Keratinocyte (primary cell): ENCODE results near the gene FNDC3B.

Experiments
- CTCF ChIP-seq, 3 experiments: IDR thresholded peaks in 1 of 3; conservative IDR thresholded peaks in 1 of 3; optimal IDR thresholded peaks in 1 of 3; 2 replicates in 2 of 3; 3 replicates in 1 of 3; pipeline versions ENCODE3 to v1.5.1; 2011; ENCODE audit warnings: low read length in 3 of 3, mild to moderate bottlenecking in 3 of 3, moderate library complexity in 2 of 3, control low read depth in 1 of 3, inconsistent platforms in 1 of 3; ENCODE audit not compliant: insufficient read depth in 2 of 3; ENCODE audit errors: extremely low read depth in 1 of 3
- EZH2 ChIP-seq: IDR thresholded peaks from one replicate; pipeline ENCODE4 v1.6.1; 2012; ENCODE audit warnings: inconsistent platforms, mild to moderate bottlenecking, low read length, moderate library complexity

DNA sequence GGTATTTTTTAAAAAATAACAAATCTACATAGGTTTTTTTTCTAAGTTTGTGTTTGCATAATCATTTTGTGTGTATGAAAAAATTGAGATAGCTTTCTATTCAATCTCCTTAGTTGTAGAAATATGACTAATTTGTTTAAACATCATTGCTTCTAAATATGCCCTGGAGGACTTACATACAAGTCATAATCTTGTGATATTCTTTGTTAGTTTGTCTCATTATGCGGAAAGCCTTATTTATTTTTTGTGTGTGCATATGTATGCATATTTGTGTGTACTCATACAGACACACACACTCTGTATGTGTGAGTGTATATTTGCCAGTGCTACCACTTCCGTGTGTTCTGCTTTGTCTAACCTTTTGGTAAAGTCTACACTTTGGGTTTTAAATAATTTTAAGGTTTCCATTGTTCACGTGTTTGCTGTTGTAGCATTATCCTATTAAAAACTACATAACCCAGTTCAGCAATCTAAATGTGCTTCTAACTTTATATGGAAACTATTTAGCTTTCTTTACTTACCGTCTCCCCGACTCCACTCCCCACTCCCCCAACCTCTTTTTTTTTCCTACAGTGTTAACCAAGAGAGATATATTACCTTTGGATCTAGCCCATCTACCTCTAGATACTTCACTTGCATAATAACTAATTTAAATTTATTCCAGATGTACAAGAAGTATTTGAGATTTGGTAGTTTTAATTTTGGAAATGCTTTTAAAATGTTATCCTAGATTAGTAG, 111.7 kb downstream of the FNDC3B start:
- TF ChIP-seq CTCF (optimal IDR thresholded peaks at IDR 0.05 in 1 of 3, IDR thresholded peaks at IDR 0.05 in 1 of 3, conservative IDR thresholded peaks at IDR 0.05 in 1 of 3; ENCODE audit: extremely low read depth in 1 of 3, insufficient read depth in 2 of 3, low read length in 3 of 3): no peak
- TF ChIP-seq EZH2: no peak
